Activated T-cell treated with anti-CD3 and anti-CD28 coated beads, Interleukin-2, amount 50 U/mL, for 24 hours (primary cell): ENCODE measurements around the gene SLC6A20.
"Not testable (repeated sequence)": the region's sequence is repeated elsewhere in the genome, so short reads cannot be mapped to it uniquely, and the experiment has no call there.

ENCODE experiments used
- DNase-seq: peaks from one replicate; pipeline ENCODE4 v3.0.0-alpha.2; 2020
- H3K27ac Mint-ChIP-seq: 2 replicates; pipeline ENCODE4 v1.8.0; 2020; ENCODE audit warnings: mild to moderate bottlenecking, mixed read lengths
- H3K27me3 Mint-ChIP-seq: 2 replicates; pipeline ENCODE4 v1.8.0; 2020; ENCODE audit warnings: mixed read lengths
- H3K36me3 Mint-ChIP-seq: 2 replicates; pipeline ENCODE4 v1.8.0; 2020; ENCODE audit warnings: low read depth, mixed read lengths
- H3K4me1 Mint-ChIP-seq: 2 replicates; pipeline ENCODE4 v1.8.0; 2020; ENCODE audit warnings: low read depth, mixed read lengths
- H3K4me3 Mint-ChIP-seq: 2 replicates; pipeline ENCODE4 v1.8.0; 2020; ENCODE audit warnings: mild to moderate bottlenecking, moderate library complexity, mixed read lengths
- H3K9me3 Mint-ChIP-seq: 2 replicates; pipeline ENCODE4 v1.8.0; 2020; ENCODE audit warnings: mixed read lengths

The SLC6A20 gene

GRCh38 chr3:45765266-45765851 lies 31.0 kb downstream of the SLC6A20 start:
- Mint-ChIP-seq H3K9me3 (no peaks in the 10 kb centered on the region), H3K27ac (no peak overlapping the region), H3K4me3 (no peak overlapping the region), H3K27me3 (peaks cover 13% of the 10 kb centered on the region), H3K36me3 (no peaks in the 10 kb centered on the region), H3K4me1 (peaks cover 3% of the 10 kb centered on the region)
- no peak for DNase-seq

DNA sequence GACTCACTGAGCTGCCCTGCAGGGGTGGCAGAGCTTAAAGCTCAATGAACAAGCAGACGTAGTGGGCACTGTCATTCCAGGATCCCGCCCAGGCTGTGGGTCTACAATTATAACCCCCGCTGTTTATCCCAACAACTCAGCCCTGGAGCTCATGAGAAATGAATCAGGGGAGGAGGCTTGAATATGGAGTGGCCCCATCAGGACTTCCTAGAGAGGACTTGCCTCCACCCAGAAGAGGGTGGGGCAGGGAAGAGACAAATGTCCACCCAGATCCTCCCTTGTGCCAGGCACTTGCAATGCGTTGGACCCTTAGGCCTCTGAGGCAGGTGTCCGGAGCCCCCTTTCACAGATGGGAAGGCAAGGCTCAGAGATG lies 33.0 kb downstream of the SLC6A20 start:
- no peak overlapping the region for H3K27ac Mint-ChIP-seq

GRCh38 chr3:45762647-45763302 lies 33.6 kb downstream of the SLC6A20 start:
- Mint-ChIP-seq H3K36me3 (no peaks in the 10 kb centered on the region), H3K27me3 (peaks cover 7% of the 10 kb centered on the region), H3K9me3 (no peaks in the 10 kb centered on the region), H3K4me3 (no peak overlapping the region), H3K27ac (no peak overlapping the region), H3K4me1 (peaks cover 3% of the 10 kb centered on the region)
- DNase-seq = no peak

More for the DNA sequence above, 33.0 kb downstream of the SLC6A20 start:
- no peak for DNase-seq
- Mint-ChIP-seq H3K4me1 (peaks cover 3% of the 10 kb centered on the region), H3K9me3 (no peaks in the 10 kb centered on the region), H3K4me3 (no peak overlapping the region), H3K36me3 (no peaks in the 10 kb centered on the region), H3K27me3 (peaks cover 7% of the 10 kb centered on the region)

DNA sequence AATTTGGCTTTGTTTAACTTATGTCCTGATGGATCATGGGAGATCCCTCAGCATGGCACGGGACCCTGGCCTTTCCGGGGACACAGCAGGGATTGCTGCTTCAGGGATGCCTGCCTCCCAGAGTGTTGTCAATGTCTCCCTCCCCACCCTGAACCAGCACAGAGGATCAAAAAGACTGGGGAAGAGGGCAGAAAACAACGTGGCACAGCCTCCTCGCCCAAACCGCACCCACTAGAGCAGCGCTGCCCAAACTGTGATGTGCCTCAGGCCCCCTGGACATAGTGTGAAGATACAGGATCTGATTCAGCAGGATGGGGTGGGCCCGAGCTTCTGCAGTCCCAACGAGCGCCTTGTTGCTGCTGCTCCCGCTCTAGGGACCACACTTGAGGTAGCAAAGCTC lies 34.5 kb downstream of the SLC6A20 start:
- no peak for DNase-seq
- no peak overlapping the region for H3K4me3 Mint-ChIP-seq
- no peaks in the 10 kb centered on the region for H3K36me3 Mint-ChIP-seq
- peaks cover 7% of the 10 kb centered on the region for H3K27me3 Mint-ChIP-seq
- peaks cover 3% of the 10 kb centered on the region for H3K4me1 Mint-ChIP-seq
- H3K27ac Mint-ChIP-seq = no peak overlapping the region
- H3K9me3 Mint-ChIP-seq = no peaks in the 10 kb centered on the region

DNA sequence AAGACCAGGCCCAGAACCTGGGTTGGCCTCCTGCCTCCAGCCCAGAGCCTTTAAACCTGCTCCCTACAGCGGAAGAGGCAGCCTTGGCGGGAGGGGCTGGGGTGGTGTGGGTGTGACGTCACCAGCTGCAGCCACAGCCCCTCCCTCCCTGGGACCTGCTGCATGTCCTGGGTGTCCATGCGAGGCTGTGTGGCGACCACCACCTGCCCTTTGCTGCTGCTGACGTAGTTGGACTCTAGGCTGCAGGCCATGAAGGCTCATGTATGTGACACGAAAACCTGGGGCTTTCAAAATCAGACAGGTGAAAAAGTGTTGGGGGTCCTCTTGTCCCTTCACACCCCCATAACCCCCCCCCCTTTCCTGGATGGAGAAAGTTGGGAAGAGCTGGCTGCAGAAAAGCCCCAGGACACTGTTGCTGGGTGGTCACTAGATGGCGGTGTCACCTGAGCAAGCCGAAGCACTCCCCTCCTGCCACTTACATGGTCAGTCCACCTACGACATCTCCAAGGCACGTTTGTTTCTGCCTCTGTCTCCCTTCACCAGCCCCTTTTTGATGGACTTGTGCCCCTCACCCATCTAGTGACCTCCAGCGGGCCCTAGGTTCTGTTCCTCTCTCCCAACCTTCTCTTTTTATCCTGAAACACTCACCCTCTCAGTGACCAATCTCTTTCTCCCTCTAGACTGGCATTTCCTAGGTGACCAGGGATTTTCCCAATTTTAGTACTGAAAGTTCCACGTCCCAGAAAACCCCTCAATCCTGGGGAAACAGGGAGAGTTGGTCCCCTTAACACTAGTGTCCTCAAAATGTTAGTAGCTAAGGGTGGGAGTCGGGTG lies 35.2 kb downstream of the SLC6A20 start:
- Mint-ChIP-seq H3K36me3 (no peaks in the 10 kb centered on the region), H3K27ac (no peak overlapping the region), H3K27me3 (peaks cover 7% of the 10 kb centered on the region), H3K4me3 (no peak overlapping the region), H3K9me3 (no peaks in the 10 kb centered on the region), H3K4me1 (peaks cover 3% of the 10 kb centered on the region)
- DNase-seq = peak; percentile 56

GRCh38 chr3:45759851-45760250 lies 36.5 kb downstream of the SLC6A20 start:
- DNase-seq = no peak
- peaks cover 3% of the 10 kb centered on the region for H3K4me1 Mint-ChIP-seq
- peaks cover 7% of the 10 kb centered on the region for H3K27me3 Mint-ChIP-seq
- no peak overlapping the region for H3K4me3 Mint-ChIP-seq
- H3K9me3 Mint-ChIP-seq = no peaks in the 10 kb centered on the region
- H3K36me3 Mint-ChIP-seq = no peaks in the 10 kb centered on the region
- H3K27ac Mint-ChIP-seq = no peak overlapping the region

DNA sequence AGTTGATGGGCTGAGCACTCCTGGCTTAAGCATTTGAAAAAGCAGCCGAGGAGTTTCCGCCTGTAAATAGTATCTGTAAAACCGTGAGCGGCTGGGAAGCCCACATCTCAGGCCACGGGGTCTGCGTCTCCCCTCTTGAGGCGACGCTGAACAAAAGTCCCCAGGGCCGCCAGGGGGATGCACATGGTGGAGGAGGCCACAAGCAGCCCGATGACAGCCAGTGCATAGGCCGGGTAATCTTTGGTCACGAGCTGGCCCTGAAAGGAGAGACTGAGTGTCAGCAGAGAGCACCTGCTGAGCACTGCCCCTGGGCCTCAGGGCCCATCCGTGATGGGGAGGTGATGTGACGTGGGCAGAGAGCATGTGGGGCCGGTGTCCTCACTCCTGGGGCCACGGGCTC lies 37.5 kb downstream of the SLC6A20 start:
- Mint-ChIP-seq H3K9me3 (no peaks in the 10 kb centered on the region), H3K36me3 (no peaks in the 10 kb centered on the region), H3K27ac (no peak overlapping the region), H3K4me1 (peaks cover 3% of the 10 kb centered on the region), H3K4me3 (no peak overlapping the region), H3K27me3 (peaks cover 7% of the 10 kb centered on the region)
- no peak for DNase-seq

DNA sequence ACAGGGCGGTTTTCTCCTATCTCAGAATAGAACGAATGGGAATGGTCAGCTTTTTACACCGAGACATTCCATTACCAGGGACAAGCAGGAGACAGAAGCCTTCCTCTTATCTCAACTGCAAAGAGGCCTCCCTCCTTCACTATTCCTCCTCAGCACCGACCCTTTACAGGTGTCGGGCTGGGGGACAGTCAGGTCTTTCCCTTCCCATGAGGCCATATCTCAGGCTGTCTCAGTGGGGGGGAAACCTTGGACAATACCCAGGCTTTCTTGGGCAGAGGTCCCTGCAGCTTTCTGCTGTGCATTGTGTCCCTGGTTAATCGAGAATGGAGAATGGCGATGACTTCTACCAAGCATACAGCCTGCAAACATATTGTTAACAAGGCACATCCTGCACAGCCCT lies 39.2 kb downstream of the SLC6A20 start:
- not testable (repeated sequence) for DNase-seq, H3K4me3 Mint-ChIP-seq, H3K36me3 Mint-ChIP-seq, H3K27ac Mint-ChIP-seq, H3K27me3 Mint-ChIP-seq, H3K4me1 Mint-ChIP-seq, H3K9me3 Mint-ChIP-seq

DNA sequence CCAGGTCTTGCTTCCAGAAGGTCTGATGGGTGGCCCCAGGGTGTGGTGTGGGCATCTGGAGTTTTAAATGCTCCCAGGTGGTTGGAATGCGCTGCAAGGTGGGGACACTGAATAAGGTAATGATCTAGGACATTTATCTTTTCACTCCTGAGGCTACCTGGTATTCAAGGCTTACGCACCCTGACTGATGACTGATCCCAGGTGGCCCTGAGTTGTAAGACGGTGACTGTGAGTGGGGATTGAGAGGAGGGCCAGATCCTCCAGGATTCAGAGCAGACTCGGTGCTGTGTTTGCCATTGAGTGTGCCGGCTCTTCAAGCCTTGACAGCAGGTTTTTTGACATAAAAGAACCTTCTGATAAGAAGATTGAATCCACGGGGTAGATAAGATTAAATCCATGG lies 40.3 kb downstream of the SLC6A20 start:
- H3K4me1 Mint-ChIP-seq = no peaks in the 10 kb centered on the region
- DNase-seq = no peak
- no peaks in the 10 kb centered on the region for H3K9me3 Mint-ChIP-seq
- no peaks in the 10 kb centered on the region for H3K36me3 Mint-ChIP-seq
- H3K27ac Mint-ChIP-seq = no peak overlapping the region
- H3K27me3 Mint-ChIP-seq = no peaks in the 10 kb centered on the region
- no peak overlapping the region for H3K4me3 Mint-ChIP-seq

DNA sequence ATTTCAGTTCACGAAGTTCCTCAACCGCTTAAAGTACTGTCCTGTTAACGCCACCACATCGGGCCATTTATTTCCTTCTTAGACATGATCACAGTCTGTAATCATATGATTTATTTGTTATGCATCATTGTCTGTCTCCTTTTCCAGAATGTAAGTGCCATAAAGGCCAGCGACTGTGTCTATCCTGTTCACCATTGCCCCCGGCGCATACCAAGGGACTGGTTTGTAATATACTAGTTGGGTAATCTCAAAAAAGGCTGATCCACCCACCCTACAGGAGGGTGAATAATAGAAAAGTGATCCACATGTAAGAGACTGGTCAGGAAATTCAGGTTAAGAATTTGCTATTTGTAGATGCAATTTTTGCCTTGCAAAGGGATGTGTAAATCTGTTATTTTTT lies 41.9 kb downstream of the SLC6A20 start:
- no peak for DNase-seq
- no peak overlapping the region for H3K4me3 Mint-ChIP-seq
- no peak overlapping the region for H3K27ac Mint-ChIP-seq
- no peaks in the 10 kb centered on the region for H3K36me3 Mint-ChIP-seq
- H3K27me3 Mint-ChIP-seq = no peaks in the 10 kb centered on the region
- H3K4me1 Mint-ChIP-seq = no peaks in the 10 kb centered on the region
- no peaks in the 10 kb centered on the region for H3K9me3 Mint-ChIP-seq

DNA sequence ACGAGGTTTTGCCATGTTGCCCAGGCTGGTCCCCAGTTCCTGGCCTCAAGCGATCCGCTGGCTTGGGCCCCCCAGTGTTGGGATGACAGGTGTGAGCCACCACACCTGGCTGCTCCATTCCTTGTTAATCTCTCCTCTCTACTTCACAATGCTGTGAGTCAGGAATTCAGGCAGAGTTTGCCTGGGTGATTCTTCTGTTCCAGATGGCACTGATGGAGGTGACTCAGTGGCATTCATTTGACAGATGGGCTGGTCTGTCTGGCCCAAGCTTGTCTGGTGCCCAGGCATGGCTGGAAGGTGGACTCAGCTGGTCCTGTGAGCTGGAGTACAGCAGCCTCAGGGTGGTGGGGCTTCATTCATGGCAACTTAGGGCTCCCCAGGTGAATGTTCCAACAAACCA lies 43.2 kb downstream of the SLC6A20 start:
- DNase-seq = no peak
- H3K27ac Mint-ChIP-seq = no peak overlapping the region
- H3K27me3 Mint-ChIP-seq = no peaks in the 10 kb centered on the region
- no peaks in the 10 kb centered on the region for H3K4me1 Mint-ChIP-seq
- no peak overlapping the region for H3K4me3 Mint-ChIP-seq
- no peaks in the 10 kb centered on the region for H3K9me3 Mint-ChIP-seq
- peaks cover 1% of the 10 kb centered on the region for H3K36me3 Mint-ChIP-seq

- peaks cover 15% of the 10 kb centered on the region for H3K36me3 Mint-ChIP-seq
- H3K27me3 Mint-ChIP-seq = no peaks in the 10 kb centered on the region
- no peak for DNase-seq
- H3K9me3 Mint-ChIP-seq = no peaks in the 10 kb centered on the region
- H3K27ac Mint-ChIP-seq = no peak overlapping the region
- H3K4me3 Mint-ChIP-seq = no peak overlapping the region
- H3K4me1 Mint-ChIP-seq = no peaks in the 10 kb centered on the region
These were observed 44.6 kb downstream of the SLC6A20 start for GRCh38 chr3:45751537-45752242.

- Mint-ChIP-seq H3K9me3 (no peaks in the 10 kb centered on the region), H3K4me3 (no peak overlapping the region)
These were observed 46.5 kb downstream of the SLC6A20 start for GRCh38 chr3:45749880-45750279.

DNA sequence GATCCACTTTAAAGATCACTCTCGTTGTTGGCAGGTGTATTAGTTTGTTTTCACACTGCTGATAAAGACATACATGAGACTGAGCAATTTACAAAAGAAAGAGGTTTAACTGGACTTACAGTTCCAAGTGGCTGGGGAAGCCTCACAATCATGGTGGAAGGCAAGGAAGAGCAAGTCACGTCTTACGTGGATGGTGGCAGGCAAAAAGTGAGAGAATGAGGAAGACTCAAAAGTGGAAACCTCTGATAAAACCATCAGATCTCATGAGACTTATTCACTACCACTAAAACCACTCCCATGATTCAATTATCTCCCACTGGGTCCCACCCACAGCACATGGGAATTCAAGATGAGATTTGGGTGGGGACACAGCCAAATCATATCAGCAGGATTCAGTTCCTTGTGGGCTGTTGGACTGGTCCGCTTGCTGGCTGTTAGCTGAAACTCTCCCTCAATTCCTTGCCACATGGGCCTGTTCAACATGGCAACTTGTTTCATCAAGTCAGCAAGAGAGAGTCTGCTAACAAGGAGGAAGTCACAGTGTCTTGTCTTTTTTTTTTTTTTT lies 47.2 kb downstream of the SLC6A20 start:
- H3K27ac Mint-ChIP-seq, H3K4me3 Mint-ChIP-seq, H3K4me1 Mint-ChIP-seq, H3K9me3 Mint-ChIP-seq, H3K27me3 Mint-ChIP-seq, DNase-seq: not testable (repeated sequence)
- H3K36me3 Mint-ChIP-seq = peaks cover 36% of the 10 kb centered on the region

More at GRCh38 chr3:45749880-45750279, 46.5 kb downstream of the SLC6A20 start:
- Mint-ChIP-seq H3K27ac (no peak overlapping the region), H3K4me1 (no peaks in the 10 kb centered on the region), H3K36me3 (peaks cover 32% of the 10 kb centered on the region), H3K27me3 (no peaks in the 10 kb centered on the region)
- DNase-seq = no peak
